Gastrocnemius medialis (tissue), 4 donors: ENCODE measurements around the gene TMCC1. TPM values are rescaled to one million over a fixed set of nuclear protein-coding genes. Genes with fewer than 3 reads are reported as not detected.
A peak's percentile ranks its signal among the peaks of the same experiment; 100 is the strongest.

ENCODE experiments used
- ATAC-seq, 2 donors: fragments of 150-250 bp; one replicate each; pipeline ENCODE4 v1.9.1; 2016
- DNase-seq, 2 donors: peaks; one replicate each; pipeline ENCODE4 v3.0.0-alpha.2; 2019
- H3K27ac ChIP-seq, 4 donors: fragments of 200-600 bp; sonication (generic); 1 replicate in 1 of 4; 2 replicates in 3 of 4; pipeline ENCODE4 v1.5.1; 2016 to 2018; ENCODE audit warnings: mild to moderate bottlenecking in 2 of 4, moderate library complexity in 1 of 4
- H3K27me3 ChIP-seq, 3 donors: fragments of 200-600 bp; sonication (generic) in 2 of 3; 1 replicate in 1 of 3; 2 replicates in 2 of 3; pipeline versions ENCODE4 v1.5.1 to v1.6.0; 2016 to 2019; ENCODE audit warnings: mild to moderate bottlenecking in 1 of 3, moderate library complexity in 1 of 3
- H3K36me3 ChIP-seq, 2 donors: fragments of 200-600 bp; sonication (generic) in 1 of 2; one replicate each; pipeline ENCODE4 v1.5.1; 2017 to 2018
- H3K4me1 ChIP-seq, 2 donors: fragments of 200-600 bp; sonication (generic) in 1 of 2; one replicate each; pipeline ENCODE4 v1.5.1; 2016 to 2017; ENCODE audit warnings: mild to moderate bottlenecking in 2 of 2
- H3K4me3 ChIP-seq, 4 donors: fragments of 200-600 bp; sonication (generic) in 3 of 4; 1 replicate in 1 of 4; 2 replicates in 3 of 4; pipeline ENCODE4 v1.5.1; 2016 to 2019; ENCODE audit warnings: mild to moderate bottlenecking in 2 of 4
- H3K9me3 ChIP-seq, 3 donors: fragments of 200-600 bp; sonication (generic) in 2 of 3; 1 replicate in 1 of 3; 2 replicates in 2 of 3; pipeline ENCODE4 v1.5.1; 2016 to 2019
- POLR2A ChIP-seq, 2 donors: fragments of 450-650 bp; IDR thresholded peaks; one replicate each; pipeline ENCODE4 v1.6.1; 2017; ENCODE audit warnings: antibody characterized with exemption in 2 of 2, mild to moderate bottlenecking in 2 of 2, moderate library complexity in 2 of 2
- in situ Hi-C, 4 donors: fragments of 200-750 bp; cut with MboI; loops; one replicate each; pipeline versions ENCODE4 v1.15.0 to v1.8.0; 2017; ENCODE audit warnings: low sequenced_read_pairs in 4 of 4
- intact Hi-C: fragments of 100-400 bp; cut with DNase I; formaldehyde crosslinking; loops from one replicate; pipeline ENCODE4 v1.15.1; 2023; ENCODE audit warnings: low total_unique reads
- total RNA-seq, 4 donors: library from RNA; depleted of rRNA; stranded (reverse); fragments of >200 nt; gene quantifications; one replicate each; pipeline versions ENCODE4 v1.1.0 to v1.2.3, GENCODE V29; 2016
- TF ChIP-seq, protein P1 (sequence below), 5 experiments: fragments of 450-650 bp in 3 of 5; fragments of 200-600 bp in 2 of 5; sonication (generic) in 2 of 5; IDR thresholded peaks in 4 of 5; conservative IDR thresholded peaks in 1 of 5; 1 replicate in 4 of 5; 2 replicates in 1 of 5; pipeline ENCODE4 v1.5.1; 2016 to 2019; ENCODE audit warnings: antibody characterized with exemption in 5 of 5, mild to moderate bottlenecking in 3 of 5, moderate library complexity in 3 of 5

TMCC1 gene
- total RNA-seq, 4 donors from 2014 or later: 18.8 to 24.7 (median 20.2) TPM

DNA sequence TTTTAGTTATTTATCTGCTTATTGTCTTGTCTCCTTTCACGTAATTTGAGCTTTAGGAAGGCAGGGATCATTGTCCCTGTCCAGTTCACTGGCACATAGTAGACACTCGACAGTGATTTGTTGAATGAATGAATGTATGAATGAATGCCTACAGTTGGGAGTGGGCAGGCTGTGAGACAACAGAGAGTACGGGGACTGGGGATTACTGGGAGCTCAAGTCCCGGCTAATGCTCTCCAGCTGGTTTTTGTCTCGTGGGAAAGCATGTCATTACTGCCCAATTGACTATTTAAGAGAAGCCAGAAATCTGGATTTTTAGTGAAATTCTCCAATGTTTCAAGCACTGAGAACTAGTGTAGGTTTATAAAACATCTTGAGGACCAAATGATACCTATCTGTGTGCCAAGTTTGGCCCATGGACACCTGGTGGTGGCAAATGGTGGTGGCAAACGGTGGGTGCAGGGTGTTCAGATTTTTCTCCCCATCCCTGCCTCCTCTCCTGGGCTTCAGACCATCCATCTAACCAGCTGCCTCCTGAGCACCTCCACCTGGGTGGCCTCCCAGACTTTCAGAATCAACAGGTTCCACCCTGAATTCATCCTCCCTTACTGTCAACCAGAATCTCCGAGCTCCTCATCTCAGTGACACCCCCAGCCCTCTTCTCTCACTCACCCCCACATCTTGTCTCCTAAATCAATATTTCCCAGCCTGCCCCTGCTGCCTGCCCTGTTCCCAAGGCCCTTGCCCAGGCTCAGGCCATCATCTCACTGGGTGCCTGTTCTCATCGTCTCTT, 44.8 kb upstream of the TMCC1 start:
- Histone ChIP-seq H3K27me3 (no peaks in the 10 kb centered on the region), H3K4me1 (peaks cover 0 to 3% of the 10 kb centered on the region in 2 donors), H3K36me3 (no peaks in the 10 kb centered on the region), H3K4me3 (no peak overlapping the region), H3K9me3 (no peaks in the 10 kb centered on the region), H3K27ac (no peak overlapping the region)
- ATAC-seq: no peak
- no peak for TF ChIP-seq POLR2A (IDR thresholded peaks at IDR 0.05)
- TF ChIP-seq, protein P1, sequence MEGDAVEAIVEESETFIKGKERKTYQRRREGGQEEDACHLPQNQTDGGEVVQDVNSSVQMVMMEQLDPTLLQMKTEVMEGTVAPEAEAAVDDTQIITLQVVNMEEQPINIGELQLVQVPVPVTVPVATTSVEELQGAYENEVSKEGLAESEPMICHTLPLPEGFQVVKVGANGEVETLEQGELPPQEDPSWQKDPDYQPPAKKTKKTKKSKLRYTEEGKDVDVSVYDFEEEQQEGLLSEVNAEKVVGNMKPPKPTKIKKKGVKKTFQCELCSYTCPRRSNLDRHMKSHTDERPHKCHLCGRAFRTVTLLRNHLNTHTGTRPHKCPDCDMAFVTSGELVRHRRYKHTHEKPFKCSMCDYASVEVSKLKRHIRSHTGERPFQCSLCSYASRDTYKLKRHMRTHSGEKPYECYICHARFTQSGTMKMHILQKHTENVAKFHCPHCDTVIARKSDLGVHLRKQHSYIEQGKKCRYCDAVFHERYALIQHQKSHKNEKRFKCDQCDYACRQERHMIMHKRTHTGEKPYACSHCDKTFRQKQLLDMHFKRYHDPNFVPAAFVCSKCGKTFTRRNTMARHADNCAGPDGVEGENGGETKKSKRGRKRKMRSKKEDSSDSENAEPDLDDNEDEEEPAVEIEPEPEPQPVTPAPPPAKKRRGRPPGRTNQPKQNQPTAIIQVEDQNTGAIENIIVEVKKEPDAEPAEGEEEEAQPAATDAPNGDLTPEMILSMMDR (IDR thresholded peaks at IDR 0.05 in 4 of 5, conservative IDR thresholded peaks at IDR 0.05 in 1 of 5): no peak
- intact Hi-C loops: no loop called here
- in situ Hi-C loops: loop anchor here (10.0 to 25.0 kb wide), 3 partner anchors 284 to 451 kb away; no protein-coding TSS in a partner anchor
- no peak for DNase-seq

DNA sequence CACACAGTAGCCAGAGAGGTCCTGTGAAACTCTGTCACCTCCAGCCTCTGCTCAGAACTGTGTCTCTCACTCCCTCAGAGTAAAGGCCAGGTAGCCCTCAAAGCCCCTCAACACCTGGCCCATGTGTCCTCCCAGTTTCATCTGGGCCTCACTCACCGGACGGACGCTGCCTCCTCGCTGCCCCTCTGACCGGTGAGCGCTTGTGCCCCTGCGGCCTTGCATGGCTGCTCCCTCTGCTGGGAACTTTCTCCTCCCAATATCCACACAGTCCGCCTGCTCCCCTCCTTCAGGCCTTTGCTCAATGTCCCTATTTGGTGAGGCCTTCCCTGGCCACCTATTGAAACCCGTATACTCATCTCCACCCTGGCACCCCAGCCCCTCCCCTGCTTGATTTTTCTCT, 44.2 kb upstream of the TMCC1 start:
- in situ Hi-C loops: loop anchor here (10.0 to 25.0 kb wide), 3 partner anchors 283 to 450 kb away; no protein-coding TSS in a partner anchor
- no peaks in the 10 kb centered on the region for H3K9me3 ChIP-seq
- no peak overlapping the region for H3K27ac ChIP-seq
- no peak for TF ChIP-seq POLR2A (IDR thresholded peaks at IDR 0.05)
- TF ChIP-seq, protein P1 (IDR thresholded peaks at IDR 0.05 in 4 of 5, conservative IDR thresholded peaks at IDR 0.05 in 1 of 5): no peak
- intact Hi-C loops: no loop called here
- no peak for ATAC-seq
- no peaks in the 10 kb centered on the region for H3K27me3 ChIP-seq
- H3K4me3 ChIP-seq: no peak overlapping the region
- H3K4me1 ChIP-seq: peaks cover 0 to 3% of the 10 kb centered on the region in 2 donors
- DNase-seq: no peak
- no peaks in the 10 kb centered on the region for H3K36me3 ChIP-seq

DNA sequence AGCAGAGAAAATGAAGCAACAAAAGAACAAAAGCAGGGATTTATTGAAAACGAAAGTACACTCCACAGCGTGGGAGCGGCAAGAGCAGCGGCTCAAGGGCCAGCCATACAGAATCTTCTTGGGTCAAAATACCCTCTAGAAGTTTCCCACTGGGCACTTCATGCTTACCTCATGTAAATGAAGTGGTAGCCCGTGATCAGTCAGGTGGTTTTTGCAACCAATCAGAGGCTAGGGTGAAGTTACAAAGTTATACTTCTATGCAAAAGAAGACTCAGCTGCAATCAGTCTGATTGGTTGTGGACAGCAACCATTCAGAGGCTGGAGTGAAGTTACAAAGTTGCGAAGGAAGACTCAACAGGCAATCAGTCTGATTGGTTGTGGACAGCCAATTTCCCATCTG, 43.2 kb upstream of the TMCC1 start:
- H3K27me3 ChIP-seq: no peaks in the 10 kb centered on the region
- no peaks in the 10 kb centered on the region for H3K9me3 ChIP-seq
- H3K4me3 ChIP-seq: peak overlapping the region; percentile 48 to 61 (median 51)
- DNase-seq: peak; percentile 11 to 39
- peaks cover 0 to 3% of the 10 kb centered on the region in 2 donors for H3K4me1 ChIP-seq
- peak; percentile 88 to 90 for ATAC-seq
- intact Hi-C loops (no loop called here), in situ Hi-C loops (loop anchor here (10.0 to 25.0 kb wide), 3 partner anchors 282 to 449 kb away; no protein-coding TSS in a partner anchor)
- TF ChIP-seq, protein P1 (IDR thresholded peaks at IDR 0.05 in 4 of 5, conservative IDR thresholded peaks at IDR 0.05 in 1 of 5): no peak
- TF ChIP-seq POLR2A (IDR thresholded peaks at IDR 0.05): no peak
- peak overlapping the region; percentile 45 to 61 (median 50) for H3K27ac ChIP-seq
- H3K36me3 ChIP-seq: no peaks in the 10 kb centered on the region

DNA sequence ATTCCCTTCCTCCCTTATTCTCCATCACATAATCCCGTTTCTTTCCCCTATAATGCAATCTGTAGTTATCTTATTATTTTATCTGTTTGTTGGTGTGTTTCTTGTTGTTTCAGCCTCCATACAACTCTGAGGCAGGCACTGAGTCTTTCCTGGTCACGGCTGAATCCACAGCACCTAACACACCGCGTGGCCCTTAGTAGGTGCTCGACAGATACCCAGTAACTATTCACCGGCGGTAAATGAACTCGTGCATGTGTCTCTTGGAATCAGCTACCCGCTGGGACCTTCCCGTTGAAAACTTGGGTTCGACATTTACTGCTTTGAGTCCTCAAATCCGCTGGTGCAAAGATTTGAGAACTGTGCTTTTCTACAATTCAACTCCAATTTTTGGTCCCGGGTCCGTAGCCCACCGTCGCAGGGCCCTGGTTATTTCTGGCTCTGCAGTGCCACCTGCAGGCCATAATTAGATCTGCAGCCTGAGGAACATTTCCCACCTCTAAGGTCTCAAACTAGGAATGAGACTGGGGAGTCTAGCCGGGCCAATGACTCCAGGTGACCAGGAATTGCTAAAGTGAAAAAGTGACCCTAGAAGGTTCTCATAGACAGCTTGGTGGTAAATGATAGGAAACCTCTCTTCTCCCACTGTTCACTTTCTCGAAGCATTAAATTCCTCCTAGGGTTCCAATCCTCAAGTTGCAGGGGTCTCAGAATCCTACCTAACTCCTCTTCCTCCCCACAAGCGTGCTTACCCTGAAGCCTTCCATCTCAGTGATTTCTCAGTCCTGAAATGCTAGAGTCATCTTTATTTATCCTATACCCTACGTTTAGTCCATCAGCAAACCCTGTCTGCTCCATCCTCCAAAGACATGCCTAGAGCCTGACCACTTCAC, 41.0 kb upstream of the TMCC1 start:
- ATAC-seq: peak; percentile 18 to 49
- intact Hi-C loops: loop anchor here (1.0 to 5.0 kb wide), 5 partner anchors 110 to 552 kb away; no protein-coding TSS in a partner anchor
- no peak for TF ChIP-seq POLR2A (IDR thresholded peaks at IDR 0.05)
- TF ChIP-seq, protein P1 (IDR thresholded peaks at IDR 0.05 in 4 of 5, conservative IDR thresholded peaks at IDR 0.05 in 1 of 5): peak; percentile 70 to 91 (median 87)

More for the DNA sequence above, 41.0 kb upstream of the TMCC1 start:
- peaks cover 0 to 3% of the 10 kb centered on the region in 2 donors for H3K4me1 ChIP-seq
- H3K36me3 ChIP-seq: no peaks in the 10 kb centered on the region
- no peak for DNase-seq
- H3K27ac ChIP-seq: no peak overlapping the region
- no peaks in the 10 kb centered on the region for H3K27me3 ChIP-seq
- peak overlapping the region; percentile 11 to 53 (median 23) for H3K4me3 ChIP-seq
- in situ Hi-C loops: loop anchor here (5.0 to 25.0 kb wide), 4 partner anchors 280 to 447 kb away; no protein-coding TSS in a partner anchor
- H3K9me3 ChIP-seq: no peaks in the 10 kb centered on the region
